Right lobe of liver (tissue), 4 donors: ENCODE measurements around the gene ARHGAP40.

Experiments used
- CTCF ChIP-seq, 4 donors: fragments of 200-600 bp in 3 of 4; fragments of 450-650 bp in 1 of 4; IDR thresholded peaks; one replicate each; pipeline versions ENCODE4 v1.5.1 to v1.8.0; 2016 to 2022; ENCODE audit warnings: antibody characterized with exemption in 4 of 4, mild to moderate bottlenecking in 2 of 4
- POLR2A ChIP-seq: fragments of 450-650 bp; IDR thresholded peaks from one replicate; pipeline ENCODE4 v1.6.1; 2017; ENCODE audit warnings: antibody characterized with exemption, mild to moderate bottlenecking
- donor health status: DM: no; HTN: no; CAD: no.
- donor health status: DM: no; HTN: no; CAD: no.
- donor health status: DM: no; HTN: yes; CAD: no.

DNA sequence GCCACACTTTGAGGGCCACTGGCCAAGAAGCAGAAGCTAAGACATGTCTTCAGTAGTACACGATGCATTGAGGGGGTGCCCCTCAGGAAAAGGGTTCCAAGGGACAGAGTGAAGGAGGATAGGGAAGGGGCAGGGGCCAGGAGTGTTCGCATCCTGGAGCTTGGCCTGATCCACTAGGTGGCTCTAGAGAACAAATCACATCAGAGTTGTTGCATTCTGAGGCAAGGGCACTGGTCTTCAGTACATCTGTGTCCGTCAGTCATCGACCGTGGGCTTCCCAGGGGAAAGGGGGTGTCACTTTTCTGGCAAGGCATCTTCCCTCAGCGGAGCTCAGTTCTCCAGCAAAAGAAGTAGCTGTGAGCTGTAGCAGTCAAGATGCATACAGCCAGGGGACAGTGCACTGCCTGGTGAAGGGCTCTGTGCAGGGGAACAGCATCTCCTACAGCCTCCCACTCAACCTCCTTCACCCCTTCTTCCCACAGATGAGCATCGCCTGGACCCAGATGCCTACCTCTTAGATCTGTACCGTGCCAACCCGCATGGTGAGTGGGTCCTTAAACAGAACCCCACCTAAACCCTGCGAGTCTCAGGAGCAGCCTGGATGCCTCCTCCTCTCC is 47.8 kb downstream of the ARHGAP40 start:
- TF ChIP-seq CTCF (IDR thresholded peaks at IDR 0.05) (peak in 2 of 4 donors; percentile 25 to 32), POLR2A (no peak)
